Measurements from ENCODE around the gene TRAPPC2L.

The TRAPPC2L gene

GRCh38 chr16:88910284-88911135 is 53.6 kb downstream of the TRAPPC2L start:
- DNase-seq (ENCODE audit: low spot score): no peak

GRCh38 chr16:88911136-88911945 is 54.4 kb downstream of the TRAPPC2L start:
- no peak for DNase-seq (ENCODE audit: low spot score)

GRCh38 chr16:88911946-88912310 is 55.0 kb downstream of the TRAPPC2L start:
- no peak for DNase-seq (ENCODE audit: low spot score)

Data from CD4-positive, alpha-beta T cell treated with Interleukin-15 for 4 hours (primary cell).